Globus pallidus (tissue), 1 donor: ENCODE measurements around the gene DFFB.

ENCODE experiments used
- DNase-seq: peaks from one replicate; pipeline ENCODE4 v3.0.0-alpha.2; 2015; ENCODE audit warnings: low spot score

The DFFB gene

GRCh38 chr1:3872546-3872945, 15.3 kb downstream of the DFFB start:
- no peak for DNase-seq

GRCh38 chr1:3874736-3875135, 17.5 kb downstream of the DFFB start:
- DNase-seq: no peak

GRCh38 chr1:3876716-3877115, 19.4 kb downstream of the DFFB start:
- DNase-seq: no peak

GRCh38 chr1:3879099-3879498, 21.8 kb downstream of the DFFB start:
- no peak for DNase-seq

- no peak for DNase-seq
Observed at GRCh38 chr1:3879787-3880428, 22.6 kb downstream of the DFFB start.

GRCh38 chr1:3880429-3881192, 23.3 kb downstream of the DFFB start:
- no peak for DNase-seq

GRCh38 chr1:3881193-3881480, 23.9 kb downstream of the DFFB start:
- DNase-seq: no peak

GRCh38 chr1:3883194-3883925, 26.1 kb downstream of the DFFB start:
- no peak for DNase-seq

GRCh38 chr1:3884966-3885365, 27.7 kb downstream of the DFFB start:
- DNase-seq: no peak

GRCh38 chr1:3885611-3886010, 28.3 kb downstream of the DFFB start:
- no peak for DNase-seq

- no peak for DNase-seq
Observed at GRCh38 chr1:3886106-3886670, 28.9 kb downstream of the DFFB start.

GRCh38 chr1:3886691-3887090, 29.4 kb downstream of the DFFB start:
- no peak for DNase-seq

- DNase-seq: no peak
Observed at GRCh38 chr1:3888301-3888700, 31.0 kb downstream of the DFFB start.

- no peak for DNase-seq
Observed at GRCh38 chr1:3889936-3890335, 32.7 kb downstream of the DFFB start.

- peak; percentile 20 for DNase-seq
Observed at GRCh38 chr1:3890389-3891328, 33.4 kb downstream of the DFFB start.

GRCh38 chr1:3891329-3891865, 34.1 kb downstream of the DFFB start:
- DNase-seq: no peak

GRCh38 chr1:3892748-3893147, 35.5 kb downstream of the DFFB start:
- no peak for DNase-seq

- no peak for DNase-seq
Observed at GRCh38 chr1:3893190-3893589, 35.9 kb downstream of the DFFB start.

GRCh38 chr1:3894626-3895278, 37.5 kb downstream of the DFFB start:
- no peak for DNase-seq

- DNase-seq: no peak
Observed at GRCh38 chr1:3895279-3895950, 38.1 kb downstream of the DFFB start.

GRCh38 chr1:3895951-3896325, 38.7 kb downstream of the DFFB start:
- DNase-seq: no peak
